Keratinocyte (primary cell): Measurements from ENCODE around the gene ALDH4A1. TPM values are rescaled to one million over a fixed set of nuclear protein-coding genes. Genes with fewer than 3 reads are reported as not detected.

Experiments
- DNase-seq: peaks from one replicate; pipeline ENCODE4 v3.0.0-alpha.2; 2011; ENCODE audit warnings: low read depth, missing footprints, low spot score
- FAIRE-seq: peaks from 2 replicates; lab custom pipeline; 2011; peaks lifted over from hg19 to GRCh38; lab: Jason Lieb, UNC
- H2AFZ ChIP-seq: 2 replicates; pipeline ENCODE4 v1.6.0; 2012; ENCODE audit warnings: low read length, control low read depth, inconsistent platforms; ENCODE audit not compliant: control insufficient read depth
- H3K27ac ChIP-seq: 2 replicates; pipeline ENCODE4 v1.5.1; 2011; ENCODE audit warnings: low read length; ENCODE audit not compliant: control insufficient read depth, insufficient read depth
- H3K27me3 ChIP-seq: 3 replicates; pipeline ENCODE4 v1.6.0; 2011; ENCODE audit warnings: low read length; ENCODE audit not compliant: control insufficient read depth, insufficient read depth; ENCODE audit errors: extremely low read depth
- H3K36me3 ChIP-seq, 2 experiments: 2 replicates in 1 of 2; 3 replicates in 1 of 2; pipeline ENCODE4 v1.5.1; 2011; ENCODE audit warnings: low read length in 2 of 2, mild to moderate bottlenecking in 1 of 2; ENCODE audit not compliant: control insufficient read depth in 2 of 2, insufficient read depth in 2 of 2; ENCODE audit errors: extremely low read depth in 1 of 2
- H3K4me1 ChIP-seq: 3 replicates; pipeline ENCODE4 v1.5.1; 2011; ENCODE audit warnings: low read length; ENCODE audit not compliant: control insufficient read depth, insufficient read depth; ENCODE audit errors: extremely low read depth
- H3K4me2 ChIP-seq: 3 replicates; pipeline ENCODE4 v1.6.0; 2011; ENCODE audit warnings: low read depth, low read length; ENCODE audit not compliant: control insufficient read depth, insufficient read depth; ENCODE audit errors: extremely low read depth
- H3K4me3 ChIP-seq, 3 experiments: fragments of 200-600 bp in 1 of 3; sonication (generic) in 1 of 3; 2 replicates in 2 of 3; 3 replicates in 1 of 3; pipeline ENCODE4 v1.5.1; 2011 to 2016; ENCODE audit warnings: low read length in 3 of 3, mild to moderate bottlenecking in 3 of 3, control low read depth in 2 of 3, inconsistent platforms in 1 of 3, low read depth in 1 of 3, mixed read lengths in 1 of 3, mixed run types in 1 of 3, moderate library complexity in 1 of 3; ENCODE audit not compliant: control insufficient read depth in 2 of 3, insufficient read depth in 2 of 3; ENCODE audit errors: extremely low read depth in 1 of 3
- H3K79me2 ChIP-seq: 2 replicates; pipeline ENCODE4 v1.6.0; 2012; ENCODE audit warnings: low read length; ENCODE audit not compliant: control insufficient read depth, insufficient read depth
- H3K9ac ChIP-seq: 3 replicates; pipeline ENCODE4 v1.6.0; 2011; ENCODE audit warnings: low read length; ENCODE audit not compliant: control insufficient read depth, insufficient read depth; ENCODE audit errors: extremely low read depth
- H3K9me1 ChIP-seq: 3 replicates; pipeline ENCODE4 v1.6.0; 2011; ENCODE audit warnings: low read length; ENCODE audit not compliant: control insufficient read depth, insufficient read depth; ENCODE audit errors: extremely low read depth
- H3K9me3 ChIP-seq: 2 replicates; pipeline ENCODE4 v1.5.1; 2012; ENCODE audit warnings: low read depth, low read length; ENCODE audit not compliant: control insufficient read depth
- H4K20me1 ChIP-seq: 3 replicates; pipeline ENCODE4 v1.6.0; 2011; ENCODE audit warnings: low read length; ENCODE audit not compliant: control insufficient read depth, insufficient read depth; ENCODE audit errors: extremely low read depth
- CTCF ChIP-seq, 3 experiments: IDR thresholded peaks in 1 of 3; conservative IDR thresholded peaks in 1 of 3; optimal IDR thresholded peaks in 1 of 3; 2 replicates in 2 of 3; 3 replicates in 1 of 3; pipeline versions ENCODE3 to v1.5.1; 2011; ENCODE audit warnings: low read length in 3 of 3, mild to moderate bottlenecking in 3 of 3, moderate library complexity in 2 of 3, control low read depth in 1 of 3, inconsistent platforms in 1 of 3; ENCODE audit not compliant: insufficient read depth in 2 of 3; ENCODE audit errors: extremely low read depth in 1 of 3
- EZH2 ChIP-seq: IDR thresholded peaks from one replicate; pipeline ENCODE4 v1.6.1; 2012; ENCODE audit warnings: inconsistent platforms, mild to moderate bottlenecking, low read length, moderate library complexity
- dilution Hi-C: fragments of 300-500 bp; cut with MboI; formaldehyde crosslinking; loops from one replicate; pipeline ENCODE4 v1.7.0; 2020; ENCODE audit warnings: low sequenced_read_pairs; ENCODE audit not compliant: extremely low pct_ligation_motif_present
- polyA minus RNA-seq, 3 experiments: library from RNA; depleted of rRNA, polyadenylated mRNA; stranded (reverse); fragments of >200 nt; gene quantifications; 1 replicate in 1 of 3; 2 replicates in 1 of 3; 3 replicates in 1 of 3; pipeline ENCODE4 v1.2.3, GENCODE V29; 2011
- polyA plus RNA-seq, 5 experiments: library from polyadenylated mRNA; depleted of rRNA in 3 of 5; stranded (reverse) in 3 of 5; stranded (forward) in 1 of 5; unstranded in 1 of 5; fragments of >200 nt; gene quantifications; 1 replicate in 1 of 5; 2 replicates in 3 of 5; 3 replicates in 1 of 5; pipeline versions ENCODE4 v1.2.1 to v1.2.3, GENCODE V29; 2011 to 2012; ENCODE audit warnings: missing spikeins in 2 of 5, low read depth in 1 of 5, low replicate concordance in 1 of 5

The ALDH4A1 gene
- polyA plus RNA-seq, result 38.7 to 91.9 TPM (median 52.7 TPM) in 3 replicates
- 23.4 TPM for polyA plus RNA-seq (2011; ENCODE audit: low read depth)
- polyA plus RNA-seq (2011; cell fraction: cytosol; rRNA removed), result 32.0 and 62.6 TPM in 2 replicates
- polyA plus RNA-seq (2011; cell fraction: nucleus; rRNA removed), result 62.5 and 83.1 TPM in 2 replicates
- 44.0 and 48.3 TPM in 2 replicates for polyA plus RNA-seq (2012; ENCODE audit: low replicate concordance)
- polyA minus RNA-seq, result 48.6 to 89.0 TPM (median 74.9 TPM) in 3 replicates
- 91.9 TPM for polyA minus RNA-seq (2011; cell fraction: cytosol; rRNA and poly(A)+ RNA removed)
- 65.3 and 76.2 TPM in 2 replicates for polyA minus RNA-seq (2011; cell fraction: nucleus; rRNA and poly(A)+ RNA removed)

GRCh38 chr1:18902523-18903290 lies at the start of gene ALDH4A1:
ALDH4A1 (minus strand) TSS chr1:18902555; CDS start chr1:18902523, 32 bp downstream.
- Histone ChIP-seq H3K27me3 (no peaks in the 10 kb centered on the region), H3K4me1 (peaks cover 48% of the 10 kb centered on the region), H2AFZ (peak within 1 kb of the TSS; percentile 69), H3K9ac (peak within 1 kb of the TSS; percentile 93), H3K4me3 (peak within 1 kb of the TSS; percentile 79 to 92 (median 81)), H3K9me3 (no peaks in the 10 kb centered on the region), H3K27ac (peak within 1 kb of the TSS; percentile 98), H4K20me1 (peaks cover 3% of the 10 kb centered on the region), H3K79me2 (peaks cover 31% of the 10 kb centered on the region), H3K9me1 (no peaks in the 10 kb centered on the region), H3K36me3 (peaks cover 11 to 21% of the 10 kb centered on the region in 2 experiments), H3K4me2 (peak within 1 kb of the TSS; percentile 85)
- TF ChIP-seq CTCF (optimal IDR thresholded peaks at IDR 0.05 in 1 of 3, IDR thresholded peaks at IDR 0.05 in 1 of 3, conservative IDR thresholded peaks at IDR 0.05 in 1 of 3; ENCODE audit: extremely low read depth in 1 of 3, insufficient read depth in 2 of 3, low read length in 3 of 3) (no peak), EZH2 (no peak)
- dilution Hi-C loops, result no loop called here
- DNase-seq (peak; percentile 94), FAIRE-seq (peak; percentile 91)

DNA sequence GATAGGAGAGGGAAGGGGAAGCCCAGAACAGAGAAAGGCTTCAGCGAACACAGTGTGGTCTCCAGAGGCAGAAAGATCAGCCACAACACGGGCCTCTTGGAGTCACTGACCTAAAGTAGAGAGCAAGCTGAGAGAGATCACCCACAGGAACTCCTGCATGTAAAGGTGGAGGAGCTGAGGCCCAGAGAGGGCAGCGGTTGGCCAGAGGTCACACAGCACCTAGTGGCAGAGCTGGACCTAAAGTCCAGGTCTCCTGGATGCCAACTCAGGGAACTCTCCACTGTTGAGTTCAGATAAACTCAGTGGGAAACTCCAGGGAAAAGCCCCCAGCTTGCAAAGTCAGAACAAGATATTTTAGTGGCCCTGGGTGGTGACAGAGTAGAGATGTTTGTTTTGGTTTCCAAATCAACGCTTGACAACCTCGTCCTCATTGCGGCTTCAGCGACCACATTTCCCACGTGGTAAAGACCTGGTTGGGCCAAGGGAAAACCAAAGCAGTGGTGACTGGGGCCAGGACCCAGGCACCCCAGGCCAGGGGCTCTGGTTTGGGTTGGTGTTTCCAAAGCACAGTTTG lies 49.5 kb upstream of the ALDH4A1 start:
- FAIRE-seq, result no peak
- TF ChIP-seq EZH2 (no peak), CTCF (optimal IDR thresholded peaks at IDR 0.05 in 1 of 3, IDR thresholded peaks at IDR 0.05 in 1 of 3, conservative IDR thresholded peaks at IDR 0.05 in 1 of 3; ENCODE audit: extremely low read depth in 1 of 3, insufficient read depth in 2 of 3, low read length in 3 of 3) (no peak)
- DNase-seq, result no peak
- no peaks in the 10 kb centered on the region for H3K9me3 ChIP-seq
- dilution Hi-C loops, result no loop called here
- peaks cover 73% of the 10 kb centered on the region for H3K4me1 ChIP-seq
- H3K36me3 ChIP-seq, result peaks cover 2 to 32% of the 10 kb centered on the region in 2 experiments
- peak overlapping the region; percentile 91 for H3K4me2 ChIP-seq
- H3K27ac ChIP-seq, result peak overlapping the region; percentile 81
- H4K20me1 ChIP-seq, result peaks cover 22% of the 10 kb centered on the region
- peak overlapping the region in 2 of 3 experiments; percentile 86 to 93 for H3K4me3 ChIP-seq
- no peak overlapping the region for H2AFZ ChIP-seq
- no peaks in the 10 kb centered on the region for H3K27me3 ChIP-seq
- peaks cover 2% of the 10 kb centered on the region for H3K9me1 ChIP-seq
- peak overlapping the region; percentile 78 for H3K9ac ChIP-seq
- H3K79me2 ChIP-seq, result peaks cover 95% of the 10 kb centered on the region
